DLD1 (cell line): ENCODE data around the gene PDSS1.
"Not testable (repeated sequence)": the region's sequence is repeated elsewhere in the genome, so short reads cannot be mapped to it uniquely, and the experiment has no call there.

Source experiments
- in situ Hi-C: cut with HindIII; loops from 2 replicates; pipeline ENCODE4 v1.10.0; 2017; ENCODE audit warnings: low sequenced_read_pairs

PDSS1 gene

DNA sequence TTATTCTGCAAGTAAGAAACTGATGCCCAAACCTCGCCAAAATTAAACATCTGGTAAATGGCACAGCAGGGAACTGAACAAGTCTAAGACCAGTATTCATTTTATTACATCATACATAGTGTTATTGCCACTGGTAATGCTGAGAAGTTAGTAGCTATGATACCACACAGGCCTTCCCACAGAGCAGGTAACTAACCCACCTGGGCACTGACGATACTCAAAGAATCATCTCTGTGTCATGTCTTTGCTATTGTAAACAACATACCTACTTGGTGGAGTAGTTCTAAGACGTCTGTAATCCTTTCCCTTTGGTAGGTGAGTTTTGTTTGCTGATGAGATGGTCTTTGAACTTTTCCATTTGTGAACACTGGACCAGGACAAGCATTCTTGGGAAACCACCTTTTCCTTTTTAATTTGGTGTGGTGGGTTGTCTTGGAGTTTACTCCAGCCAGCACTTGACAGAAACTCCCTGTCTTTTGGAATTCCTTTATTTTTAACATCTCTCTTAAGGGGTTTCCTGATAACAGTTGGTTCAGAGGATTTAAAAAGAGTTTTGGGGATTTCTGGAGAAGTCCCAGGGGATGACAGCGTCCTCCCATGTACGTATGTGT, 40.9 kb downstream of the PDSS1 start:
- in situ Hi-C loops: no loop called here

- in situ Hi-C loops: no loop called here
Observed at GRCh38 chr10:26739071-26739631, 41.6 kb downstream of the PDSS1 start.

- in situ Hi-C loops: no loop called here
Observed at GRCh38 chr10:26741368-26741767, 43.9 kb downstream of the PDSS1 start.

DNA sequence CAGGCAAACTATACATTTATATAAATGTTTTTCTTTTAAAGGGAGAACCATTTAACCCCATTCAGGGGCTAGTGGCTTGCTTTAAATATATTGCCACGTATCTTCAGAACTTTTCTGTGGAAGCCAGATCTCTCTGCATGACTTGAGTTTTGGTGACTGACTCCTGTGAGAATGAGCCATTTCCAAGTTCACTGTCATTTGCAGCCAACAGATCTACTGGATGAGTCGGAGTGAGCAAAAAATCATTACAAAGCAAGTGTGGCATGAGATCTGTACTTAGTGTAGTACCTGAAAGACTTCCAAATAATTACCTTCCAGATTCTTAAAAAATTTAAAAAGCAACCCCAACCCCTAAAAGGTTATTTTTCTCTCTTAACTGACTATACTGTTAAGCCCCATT, 45.6 kb downstream of the PDSS1 start:
- in situ Hi-C loops: no loop called here

DNA sequence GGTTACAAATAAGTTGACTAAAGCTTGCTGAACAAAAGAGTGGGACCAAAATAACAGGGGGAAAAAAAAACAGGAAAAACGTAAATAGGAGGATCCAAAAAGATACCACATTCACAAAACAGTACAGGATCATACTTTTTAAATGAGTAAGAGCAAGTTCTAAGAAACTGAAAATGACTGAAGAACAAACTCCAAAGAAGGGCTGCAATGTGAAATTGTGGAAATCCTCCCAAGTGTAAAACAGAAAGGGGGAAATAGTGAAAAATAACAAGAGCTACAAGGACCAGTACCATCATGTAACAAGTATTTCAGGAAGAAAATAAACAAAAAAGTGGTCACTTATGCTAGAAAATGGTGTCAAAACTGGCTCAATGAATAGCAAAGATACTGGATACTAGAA, 46.3 kb downstream of the PDSS1 start:
- in situ Hi-C loops: no loop called here

DNA sequence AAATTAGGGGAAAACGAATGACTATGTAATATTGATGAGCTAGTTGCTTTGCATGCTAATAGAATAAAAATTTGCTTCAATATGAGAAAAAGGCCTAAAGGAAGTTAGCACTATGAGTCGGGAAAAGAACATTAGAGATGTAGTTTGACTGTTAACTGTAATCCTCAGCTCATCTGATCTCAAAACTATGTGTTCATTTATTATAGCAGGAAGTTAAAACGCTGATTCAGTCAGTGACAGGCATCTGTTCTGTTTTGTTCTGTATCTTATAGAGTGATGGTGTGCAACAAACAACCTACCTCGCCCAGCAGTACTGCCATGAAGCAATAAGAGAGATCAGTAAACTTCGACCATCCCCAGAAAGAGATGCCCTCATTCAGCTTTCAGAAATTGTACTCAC, 48.6 kb downstream of the PDSS1 start:
- in situ Hi-C loops: no loop called here

- in situ Hi-C loops: no loop called here
Observed at GRCh38 chr10:26755443-26755903, 58.0 kb downstream of the PDSS1 start.

GRCh38 chr10:26759008-26759407, 61.5 kb downstream of the PDSS1 start:
- in situ Hi-C loops: no loop called here

GRCh38 chr10:26765549-26765948, 68.0 kb downstream of the PDSS1 start:
- in situ Hi-C loops: no loop called here

DNA sequence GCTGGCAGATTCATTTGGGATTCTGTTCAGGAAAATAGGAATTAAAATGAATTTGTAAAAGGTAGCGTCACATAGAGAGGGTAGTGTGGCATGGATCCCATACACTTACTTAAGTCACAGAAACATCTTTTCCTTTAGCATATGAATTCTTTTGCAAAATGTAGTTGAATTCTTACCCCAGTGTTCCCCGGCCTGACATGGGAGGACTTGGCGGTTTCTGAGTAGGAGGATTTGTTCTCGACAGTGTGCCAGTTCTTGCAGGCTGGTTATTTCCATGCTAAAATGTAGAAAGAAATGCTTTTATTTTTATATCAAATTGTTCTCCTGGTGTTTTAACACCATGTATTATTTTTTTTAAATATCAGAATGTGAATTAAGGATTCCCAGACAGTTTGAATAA, 72.6 kb downstream of the PDSS1 start:
- in situ Hi-C loops: no loop called here

DNA sequence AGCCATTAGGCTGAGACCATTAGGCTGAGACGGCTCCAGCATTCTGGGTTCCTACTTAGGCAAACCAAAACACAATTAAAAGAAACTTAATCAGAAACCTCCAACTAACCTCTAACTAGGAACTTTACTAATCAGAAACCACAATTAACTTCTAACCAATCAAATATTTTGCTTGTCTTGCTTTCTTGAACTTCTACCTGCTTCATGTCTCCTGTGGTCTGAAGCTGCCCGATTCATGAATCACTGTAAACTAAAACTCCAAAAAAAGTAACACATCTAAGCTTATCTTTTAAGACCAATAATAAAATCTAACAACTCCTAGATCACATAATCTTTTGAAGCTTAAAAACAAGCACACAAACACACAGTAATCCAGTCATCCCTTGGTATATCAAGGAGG, 76.1 kb downstream of the PDSS1 start:
- in situ Hi-C loops: no loop called here

- in situ Hi-C loops: no loop called here
Observed at GRCh38 chr10:26776258-26776657, 78.8 kb downstream of the PDSS1 start.

- in situ Hi-C loops: no loop called here
Observed at GRCh38 chr10:26777686-26778085, 80.2 kb downstream of the PDSS1 start.

DNA sequence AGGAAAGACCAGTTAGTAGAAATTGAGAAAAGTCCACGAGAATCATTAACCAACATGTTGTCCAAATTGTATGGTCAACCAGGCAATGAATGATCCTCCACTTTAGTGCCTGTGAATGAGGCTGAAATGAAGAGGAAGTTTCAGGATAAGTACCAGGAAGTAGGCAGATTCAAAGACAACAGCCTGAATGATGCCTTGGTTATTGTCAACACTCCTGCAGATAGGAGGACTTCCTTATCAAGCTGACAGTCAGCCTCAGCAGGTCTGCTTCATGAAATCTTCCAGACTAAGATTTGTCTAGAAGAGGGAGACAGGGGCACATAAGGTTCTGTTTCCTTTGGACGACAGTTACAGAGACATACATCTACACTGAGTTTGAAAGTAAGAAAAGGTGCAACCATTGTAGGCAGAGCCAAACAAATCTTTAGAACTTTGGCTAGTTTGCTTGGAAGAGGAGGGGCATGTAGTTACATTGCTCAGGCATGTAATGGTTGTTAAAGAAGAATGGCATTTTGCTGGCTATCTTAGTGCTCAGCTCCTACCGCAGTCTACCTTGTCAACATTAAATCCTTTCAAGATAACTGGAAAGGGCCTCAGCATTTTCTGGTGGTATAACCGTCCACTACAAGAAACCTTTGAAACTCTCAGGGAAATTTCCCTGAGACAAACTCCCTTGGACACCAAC, 81.8 kb downstream of the PDSS1 start:
- in situ Hi-C loops: no loop called here

GRCh38 chr10:26780106-26780792, 82.7 kb downstream of the PDSS1 start:
- in situ Hi-C loops: no loop called here

GRCh38 chr10:26780793-26781601, 83.5 kb downstream of the PDSS1 start:
- in situ Hi-C loops: no loop called here

DNA sequence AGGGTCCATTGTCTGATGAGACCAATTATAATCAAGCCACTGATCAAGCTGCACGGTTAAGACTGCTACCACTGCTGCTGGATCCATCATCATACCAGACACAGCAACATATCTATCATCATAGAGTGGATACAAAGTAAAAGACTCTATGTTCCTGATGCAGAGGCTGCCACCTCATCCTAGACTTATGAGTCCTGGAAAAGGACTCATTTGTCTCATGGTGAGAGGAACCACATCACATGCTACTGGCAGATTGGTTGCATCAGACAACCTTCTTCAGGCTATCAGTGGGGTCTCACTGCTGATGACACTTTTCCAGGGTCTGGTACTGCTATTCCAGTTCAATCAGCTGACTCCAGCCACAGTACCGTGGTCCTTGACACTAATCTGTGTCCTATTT, 84.3 kb downstream of the PDSS1 start:
- in situ Hi-C loops: no loop called here

- in situ Hi-C loops: no loop called here
Observed at GRCh38 chr10:26787362-26787761, 89.9 kb downstream of the PDSS1 start.

- in situ Hi-C loops: not testable (repeated sequence)
Observed at GRCh38 chr10:26789779-26790178, 92.3 kb downstream of the PDSS1 start.

DNA sequence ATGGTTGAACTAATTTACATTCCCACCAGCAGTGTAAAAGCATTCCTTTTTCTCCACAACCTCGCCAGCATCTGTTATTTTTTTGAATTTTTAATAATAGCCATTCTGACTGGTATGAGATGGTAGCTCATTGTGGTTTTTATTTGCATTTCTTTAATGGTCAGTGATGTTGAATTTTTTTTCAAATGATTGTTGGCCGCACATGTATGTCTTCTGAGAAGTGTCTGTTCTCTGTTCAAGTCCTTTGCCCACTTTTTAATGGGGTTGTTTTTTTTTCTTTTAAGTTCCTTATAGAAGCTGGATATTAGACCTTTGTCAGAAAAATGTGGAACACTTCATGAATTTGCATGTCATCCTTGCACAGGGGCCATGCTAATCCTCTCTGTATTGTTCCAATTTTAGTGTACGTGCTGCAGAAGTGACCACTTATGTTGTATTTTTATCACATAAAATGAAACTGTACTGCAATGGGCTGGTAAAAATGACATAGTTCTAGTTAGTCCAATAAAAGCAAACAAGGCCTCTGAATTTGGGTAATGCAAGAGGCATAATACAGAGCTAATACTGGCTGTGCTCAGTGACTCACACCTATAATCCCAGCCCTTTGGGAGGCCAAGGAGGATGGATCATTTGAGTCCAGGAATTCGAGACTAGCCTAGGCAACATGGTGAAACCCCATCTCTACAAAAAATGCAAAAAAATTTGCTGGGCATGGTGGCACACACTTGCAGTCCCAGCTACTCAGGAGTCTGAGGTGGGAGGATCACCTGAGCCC, 92.9 kb downstream of the PDSS1 start:
- in situ Hi-C loops: no loop called here
